ENCODE data around the gene SDHB.
A peak's percentile ranks its signal among the peaks of the same experiment; 100 is the strongest.

Gene SDHB

DNA sequence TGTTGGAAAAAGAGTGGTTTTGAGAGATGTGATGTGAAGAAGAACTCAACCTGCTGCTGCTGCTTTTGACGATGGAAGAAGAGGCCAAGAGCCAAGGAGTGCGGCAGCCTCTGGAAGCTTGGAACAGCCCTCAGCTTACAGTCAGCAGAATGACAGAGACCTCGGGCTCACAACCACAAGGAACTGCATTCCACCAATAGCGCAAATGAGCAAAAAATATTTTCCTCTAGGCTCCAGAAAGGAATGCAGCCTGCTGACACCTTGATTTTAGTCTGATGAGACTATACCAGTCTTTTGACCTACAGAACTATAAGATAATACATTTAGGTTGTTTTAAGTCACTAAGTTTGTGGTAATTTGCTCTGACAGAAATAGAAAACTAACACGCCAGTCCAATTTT is 10.2 kb downstream of the SDHB start:
- DNase-seq = no peak

DNA sequence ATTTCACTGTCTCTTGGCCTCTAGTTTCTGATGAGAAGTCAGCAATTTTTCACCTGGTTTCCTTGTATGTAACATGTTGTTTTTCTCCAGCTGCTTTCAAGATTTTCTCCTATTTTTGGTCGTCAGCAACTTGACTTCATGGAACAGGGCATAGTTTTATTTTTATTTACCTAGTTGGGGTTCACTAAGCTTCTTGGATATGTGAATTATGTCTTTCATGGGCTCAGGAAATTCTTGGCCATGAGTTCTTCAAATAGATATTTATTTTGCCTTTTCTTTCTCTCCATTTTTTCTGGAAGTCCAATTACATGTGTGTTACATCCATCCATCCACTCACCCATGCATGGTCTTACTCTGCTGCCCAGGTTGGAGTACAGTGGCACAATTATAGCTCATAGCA is 13.7 kb downstream of the SDHB start:
- DNase-seq = no peak

DNA sequence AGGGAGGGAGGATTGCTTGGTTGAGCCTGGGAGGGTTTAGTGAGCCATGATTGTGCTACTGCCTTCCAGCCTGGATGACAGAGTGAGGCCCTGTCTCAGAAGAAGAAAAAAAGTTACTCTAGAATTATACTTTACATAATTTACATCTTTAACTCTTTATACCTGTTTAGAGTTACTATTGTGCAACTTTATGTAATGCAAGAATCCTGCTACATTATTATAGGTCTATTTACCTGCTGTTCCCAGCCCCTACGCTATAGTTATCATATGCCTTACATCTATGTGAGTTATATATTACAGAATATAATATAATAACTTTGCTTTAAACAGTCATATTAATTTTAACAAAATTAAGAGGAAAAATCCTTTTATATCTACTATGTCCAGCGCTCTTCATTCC is 14.3 kb downstream of the SDHB start:
- DNase-seq = no peak

DNA sequence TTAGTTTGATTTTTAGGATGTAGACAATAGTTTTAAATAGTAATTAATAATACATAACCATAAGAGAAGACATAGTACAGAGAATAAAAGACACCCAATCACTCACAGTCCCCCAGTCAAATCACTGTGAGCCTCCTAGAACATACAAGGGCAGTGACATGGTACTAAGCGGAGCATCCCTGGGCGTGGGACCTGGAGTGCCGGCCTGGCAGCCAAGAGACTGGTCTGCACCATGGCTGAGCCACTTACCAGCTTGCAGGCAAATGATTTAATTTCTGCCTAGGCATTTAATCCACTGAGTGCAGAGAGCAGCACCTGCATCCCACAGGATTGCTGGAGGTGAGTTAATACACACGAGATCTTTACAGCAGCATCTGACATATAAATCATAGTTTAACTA is 20.4 kb downstream of the SDHB start:
- DNase-seq = peak; percentile 33

- DNase-seq = no peak
Observed at GRCh38 chr1:17032741-17033140, 21.1 kb downstream of the SDHB start.

GRCh38 chr1:17031436-17031835 is 22.4 kb downstream of the SDHB start:
- DNase-seq = no peak

DNA sequence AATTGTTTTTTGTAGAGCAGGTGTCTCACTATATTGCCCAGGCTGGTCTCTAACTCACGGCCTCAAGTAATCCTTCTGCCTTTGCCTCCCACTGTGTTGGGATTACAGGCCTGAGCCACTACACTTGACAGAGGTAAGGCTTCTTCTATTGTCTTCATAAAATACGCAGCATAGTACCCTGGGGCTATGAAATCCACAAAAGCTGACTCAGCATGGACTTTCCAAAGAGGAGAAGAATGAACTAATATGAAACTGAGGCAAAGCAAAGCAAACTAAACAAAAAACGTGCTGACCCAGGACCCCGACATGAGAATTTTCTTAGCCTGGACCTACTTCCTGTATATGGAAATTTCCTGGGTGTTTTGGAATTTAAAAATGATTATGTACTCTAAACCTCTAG is 23.6 kb downstream of the SDHB start:
- DNase-seq = no peak

DNA sequence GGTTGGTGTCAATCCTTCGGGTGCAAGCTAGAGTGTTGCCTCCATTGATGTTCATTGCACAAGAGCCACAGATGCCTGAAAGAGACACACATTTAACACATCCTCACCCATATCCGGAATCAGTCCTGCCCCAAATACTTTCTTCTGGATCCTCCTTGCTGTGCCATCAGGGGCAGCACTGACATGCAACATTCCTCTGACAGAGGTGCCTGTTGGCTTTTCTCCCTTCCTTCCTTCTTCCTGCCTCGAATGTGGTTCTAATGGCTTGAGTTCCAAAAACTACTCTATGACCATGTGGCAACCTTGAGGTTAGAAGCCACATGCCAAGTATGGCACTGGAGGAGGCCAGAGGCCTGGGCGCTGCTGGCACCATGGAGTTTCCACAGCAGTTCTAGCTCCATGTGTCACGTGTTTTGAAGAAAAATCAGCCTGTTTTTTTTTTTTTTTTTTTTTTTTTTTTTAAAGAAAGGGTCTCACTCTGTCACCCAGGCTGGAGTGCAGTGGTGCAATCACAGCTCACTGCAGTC is 25.1 kb downstream of the SDHB start:
- peak; percentile 15 for DNase-seq

DNA sequence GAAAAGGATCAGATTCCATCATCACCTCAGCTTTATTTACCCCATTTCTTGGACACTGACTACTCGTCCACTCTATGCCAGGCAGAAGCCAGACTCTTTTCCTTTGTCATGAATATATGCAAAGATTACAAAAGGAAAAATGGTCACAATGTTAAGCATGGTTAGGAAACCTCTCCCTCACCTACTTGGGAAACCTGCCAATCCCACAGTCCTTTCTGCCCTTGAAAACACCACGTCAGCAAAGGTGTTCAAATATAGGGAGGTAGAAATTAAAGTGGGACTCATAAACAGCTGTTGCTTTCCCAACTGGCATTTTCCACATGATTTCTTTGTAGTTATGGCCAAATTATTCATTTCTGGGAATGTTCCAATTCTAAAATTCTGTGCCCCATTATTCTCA is 25.9 kb downstream of the SDHB start:
- no peak for DNase-seq

DNA sequence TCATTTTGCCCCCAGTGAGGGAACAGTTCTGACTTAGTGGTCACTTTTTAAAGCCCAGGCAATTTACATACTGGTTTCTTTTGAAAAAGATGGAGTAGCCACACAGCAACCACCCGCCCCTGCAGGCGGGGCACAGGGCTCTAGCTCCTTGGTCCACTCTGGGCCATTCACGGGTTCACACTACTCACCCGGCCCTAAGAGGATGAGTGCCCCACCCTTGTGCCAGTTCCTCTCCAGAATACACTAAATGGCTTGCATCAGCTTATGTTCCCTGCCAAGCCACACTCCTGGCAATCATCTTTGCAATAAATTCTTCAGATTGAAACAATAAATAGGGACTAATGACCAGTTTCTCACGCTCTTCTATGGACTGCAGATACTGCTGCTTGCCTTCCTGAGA is 26.4 kb downstream of the SDHB start:
- DNase-seq = peak; percentile 23

- no peak for DNase-seq
Observed at GRCh38 chr1:17024721-17025120, 29.1 kb downstream of the SDHB start.

DNA sequence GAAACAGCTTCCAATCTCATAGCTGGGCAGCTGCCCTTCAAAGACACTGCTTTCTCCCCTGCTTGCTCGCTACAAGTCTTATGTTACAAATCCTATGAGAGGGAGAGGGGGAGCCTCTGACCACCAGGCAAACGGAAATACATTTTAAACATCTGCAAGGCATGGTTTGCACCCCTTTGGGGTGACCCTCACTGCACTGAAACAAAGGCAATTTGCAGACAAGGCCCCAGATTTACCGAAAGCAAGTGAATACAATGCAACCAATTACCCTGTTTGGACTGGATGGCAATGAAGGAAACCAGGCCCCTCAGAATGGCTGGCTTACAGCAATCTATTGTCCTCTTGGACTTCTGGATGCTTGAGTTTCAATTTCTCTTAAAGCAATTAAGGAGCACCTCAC is 30.3 kb downstream of the SDHB start:
- DNase-seq = no peak

GRCh38 chr1:17023102-17023501 is 30.7 kb downstream of the SDHB start:
- no peak for DNase-seq

DNA sequence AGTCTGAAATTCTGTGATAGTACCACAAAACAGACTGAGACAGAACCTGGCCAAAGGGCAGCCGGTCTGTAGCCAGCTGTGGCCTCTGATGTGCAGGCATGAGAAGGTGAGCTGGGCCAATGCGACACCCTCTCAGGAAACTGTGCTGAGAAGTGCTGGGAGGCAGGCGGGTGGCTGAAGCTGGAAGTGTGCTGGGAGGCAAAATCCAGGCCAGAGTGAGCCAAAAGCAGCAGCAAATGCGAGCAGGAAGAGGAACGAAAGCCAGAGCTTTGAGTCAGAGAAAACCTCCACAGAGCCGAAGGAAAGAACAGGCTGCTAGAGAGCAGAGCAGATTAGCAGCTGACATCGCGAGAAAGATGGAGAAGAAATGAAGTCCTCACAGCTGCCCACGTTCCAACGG is 31.9 kb downstream of the SDHB start:
- DNase-seq = no peak

GRCh38 chr1:17020502-17020901 is 33.3 kb downstream of the SDHB start:
- DNase-seq = no peak

DNA sequence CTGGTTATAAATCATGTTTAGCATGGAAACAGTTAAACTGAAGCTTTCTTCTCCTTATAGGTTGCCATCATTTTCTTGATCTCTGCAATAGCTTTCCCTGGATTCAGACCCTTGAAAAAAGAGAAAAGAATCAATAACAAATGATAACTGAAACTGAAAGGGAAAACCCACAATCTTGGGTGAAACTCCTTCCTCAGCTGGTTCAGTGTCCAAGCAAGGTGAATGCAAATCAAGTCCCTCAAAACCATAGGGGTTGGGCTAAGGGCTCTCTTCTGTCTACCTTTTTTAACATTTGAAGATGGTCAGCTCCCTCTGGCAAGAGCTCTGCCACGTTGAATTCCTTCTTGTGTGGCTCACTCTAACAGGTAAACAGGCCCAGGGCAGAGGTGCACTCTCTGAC is 35.0 kb downstream of the SDHB start:
- no peak for DNase-seq

- no peak for DNase-seq
Observed at GRCh38 chr1:17017435-17017834, 36.4 kb downstream of the SDHB start.

- no peak for DNase-seq
Observed at GRCh38 chr1:17016317-17016661, 37.5 kb downstream of the SDHB start.

- DNase-seq = no peak
Observed at GRCh38 chr1:17014671-17015567, 38.9 kb downstream of the SDHB start.

DNA sequence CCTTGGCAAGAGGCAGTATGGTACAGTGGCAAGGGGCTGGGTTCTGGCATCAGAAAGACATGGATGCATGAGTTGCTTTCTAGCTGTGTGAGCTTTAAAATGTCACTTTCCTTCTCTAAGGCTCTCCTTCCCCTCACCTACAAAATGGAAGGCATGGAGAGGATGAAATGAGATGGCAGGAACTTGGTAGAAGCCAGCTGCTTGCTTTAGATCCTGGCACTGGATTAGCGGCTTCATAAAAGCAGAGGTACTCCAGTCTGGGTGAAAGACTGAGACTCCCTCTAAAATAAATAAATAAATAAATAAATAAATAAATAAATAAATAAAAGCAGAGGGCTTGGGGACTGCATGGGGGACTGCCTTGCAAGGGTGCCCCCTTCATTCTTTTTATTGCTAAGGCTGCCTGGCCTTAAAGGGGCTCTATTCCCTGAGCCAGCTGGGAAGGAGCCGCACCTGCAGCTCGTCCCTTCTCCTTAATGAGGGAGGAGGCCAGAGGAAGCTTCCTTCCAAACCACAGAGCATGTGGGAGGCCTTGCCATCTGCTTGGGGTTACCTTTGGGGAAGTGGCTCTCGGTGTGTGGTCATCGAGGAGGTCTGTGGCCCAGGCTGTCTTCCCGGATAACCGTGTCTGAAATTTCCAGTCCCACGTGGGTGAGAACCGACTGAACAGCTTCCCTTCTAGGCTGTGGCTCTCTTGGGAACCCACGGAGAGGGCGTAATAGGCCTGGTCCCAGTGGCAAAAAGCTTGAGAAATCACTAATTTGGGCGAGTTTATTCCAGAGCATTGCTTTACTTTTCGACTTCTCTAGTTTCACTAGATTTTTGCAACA is 40.1 kb downstream of the SDHB start:
- DNase-seq = no peak

DNA sequence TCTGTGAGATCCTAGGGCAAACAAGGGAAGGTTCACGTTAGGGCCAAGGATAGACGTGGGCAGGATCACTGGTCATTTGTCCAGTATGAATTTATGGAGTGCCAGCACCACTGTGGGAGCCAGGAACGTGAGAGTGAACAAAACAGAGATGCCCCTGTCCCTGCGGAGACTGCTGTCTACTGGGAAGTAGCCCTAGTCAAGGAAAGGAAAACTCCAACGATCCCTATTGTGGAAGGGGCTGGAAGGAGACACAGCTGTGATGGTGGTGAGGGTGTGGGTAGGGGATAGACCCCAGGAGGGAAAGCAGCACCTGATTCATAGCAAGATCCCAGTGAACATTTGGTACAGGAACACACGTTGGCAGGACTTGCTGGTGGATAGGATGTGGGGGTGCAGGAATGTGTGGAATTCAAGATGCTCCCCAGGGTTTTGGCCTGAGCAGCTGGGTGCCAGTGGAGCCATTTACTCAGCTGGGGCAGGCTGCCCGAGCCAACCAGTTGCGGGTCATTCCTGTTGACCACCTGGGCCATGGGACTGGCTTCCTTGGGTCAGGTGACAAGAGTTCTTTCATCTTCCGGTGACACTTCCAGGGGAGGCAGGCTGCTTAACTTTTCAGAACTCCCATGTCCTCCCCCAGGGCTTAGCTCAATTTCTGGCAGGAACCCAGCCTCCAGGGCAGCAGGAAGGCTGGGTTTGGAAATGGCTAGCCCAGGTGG is 40.9 kb downstream of the SDHB start:
- DNase-seq = no peak

DNA sequence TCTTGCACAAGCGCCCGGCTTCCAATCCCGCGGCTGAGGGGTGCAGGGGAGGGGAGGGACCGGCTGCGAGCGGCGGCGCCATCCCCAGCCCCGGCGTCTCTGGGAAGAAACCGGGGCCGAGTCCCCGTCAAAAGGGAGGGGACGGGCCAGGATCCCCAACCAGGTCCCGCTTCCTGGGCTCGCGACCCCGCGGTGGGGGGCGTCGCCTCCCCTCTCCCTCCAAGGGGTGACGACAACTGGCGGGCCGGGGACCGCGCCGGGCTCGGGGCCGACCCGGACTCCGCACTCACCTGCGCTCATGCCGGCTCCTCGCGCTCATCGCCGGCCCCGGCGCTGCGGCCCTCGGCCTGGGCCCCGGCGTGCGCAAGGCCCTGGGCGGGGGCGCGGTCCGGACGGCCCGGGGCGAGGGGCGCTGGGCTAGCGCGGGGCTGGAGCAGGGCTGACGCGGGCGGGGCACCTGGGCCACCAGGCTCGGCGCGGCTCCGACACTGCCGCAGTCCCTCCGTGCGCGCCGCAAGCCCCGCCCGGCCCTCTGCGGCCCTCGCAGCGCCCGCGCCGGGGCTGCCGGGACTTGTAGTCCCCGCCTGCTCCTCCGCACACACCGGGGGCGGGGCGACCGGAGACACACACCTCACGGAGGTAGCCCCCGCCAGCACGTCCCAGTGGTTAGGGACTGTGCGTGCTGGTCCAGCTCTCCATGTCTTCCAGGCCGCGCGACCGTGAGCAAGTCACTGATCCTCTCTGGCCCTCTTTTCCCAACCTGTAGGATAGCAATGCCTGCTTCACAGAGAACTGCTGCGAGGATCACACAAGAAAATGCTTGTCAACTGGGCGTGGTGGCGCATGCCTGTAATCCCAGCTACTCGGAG is 42.2 kb downstream of the SDHB start, which contains the start of gene ATP13A2:
Gene ATP13A2, minus strand, starts transcription at position 490 of the 869 bp plus-strand sequence. Its CDS starts 190 bp downstream, at position 300.
- DNase-seq = peak; percentile 89
